Neural cell (in vitro differentiated cells): ENCODE measurements around the gene ESPN. TPM values are rescaled to one million over a fixed set of nuclear protein-coding genes. Genes with fewer than 3 reads are reported as not detected.

Experiments used
- H2AFZ ChIP-seq: fragments of 200-600, 300-800 bp; sonication (generic), shearing (Covaris generic); 2 replicates; pipeline ENCODE4 v1.6.0; 2014; ENCODE audit warnings: low read depth, mild to moderate bottlenecking, antibody characterized with exemption, low read length, moderate library complexity
- H3F3A ChIP-seq: fragments of 200-600 bp; shearing (Covaris generic); 2 replicates; pipeline ENCODE4 v1.6.1; 2016; ENCODE audit warnings: mild to moderate bottlenecking, moderate library complexity, mixed read lengths, antibody characterized with exemption, low read length; ENCODE audit not compliant: insufficient read depth, poor library complexity, severe bottlenecking
- H3K27ac ChIP-seq: fragments of 200-600, 300-800 bp; sonication (generic), shearing (Covaris generic); 2 replicates; pipeline ENCODE4 v1.5.1; 2014; ENCODE audit warnings: mild to moderate bottlenecking, low read length, moderate library complexity
- H3K27me3 ChIP-seq: fragments of 300-800, 200-600 bp; sonication (generic), shearing (Covaris generic); 2 replicates; pipeline ENCODE4 v1.6.0; 2014; ENCODE audit warnings: mild to moderate bottlenecking, low read depth, low read length, moderate library complexity; ENCODE audit not compliant: insufficient read depth
- H3K36me3 ChIP-seq: fragments of 300-800, 200-600 bp; sonication (generic), shearing (Covaris generic); 2 replicates; pipeline ENCODE4 v1.5.1; 2014; ENCODE audit warnings: mild to moderate bottlenecking, antibody characterized with exemption, low read length, moderate library complexity; ENCODE audit not compliant: insufficient read depth
- H3K4me2 ChIP-seq: fragments of 300-800, 200-600 bp; sonication (generic), shearing (Covaris generic); 2 replicates; pipeline ENCODE4 v1.6.0; 2014; ENCODE audit warnings: mild to moderate bottlenecking, low read length
- H3K4me3 ChIP-seq: fragments of 300-800, 200-600 bp; sonication (generic), shearing (Covaris generic); 2 replicates; pipeline ENCODE4 v1.5.1; 2014; ENCODE audit warnings: mild to moderate bottlenecking, low read length, moderate library complexity
- H3K79me2 ChIP-seq: fragments of 200-600 bp; shearing (Covaris generic); replicated peaks from 2 replicates; pipeline ENCODE4 v1.6.0; 2014; ENCODE audit warnings: mild to moderate bottlenecking, low read length, moderate library complexity; ENCODE audit not compliant: insufficient read depth
- H3K9ac ChIP-seq: fragments of 300-800, 200-600 bp; sonication (generic), shearing (Covaris generic); 2 replicates; pipeline ENCODE4 v1.6.1; 2016; ENCODE audit warnings: mild to moderate bottlenecking, low read length, mixed read lengths
- H3K9me2 ChIP-seq: fragments of 200-600 bp; shearing (Covaris generic); 2 replicates; pipeline ENCODE4 v1.6.1; 2016; ENCODE audit warnings: mild to moderate bottlenecking, low read length, mixed read lengths; ENCODE audit not compliant: insufficient read depth
- H3K9me3 ChIP-seq: fragments of 200-600, 300-800 bp; sonication (generic), shearing (Covaris generic); 2 replicates; pipeline ENCODE4 v1.6.1; 2016; ENCODE audit warnings: mild to moderate bottlenecking, mixed run types, low read length, moderate library complexity, mixed read lengths
- H4K20me1 ChIP-seq: fragments of 200-600 bp; shearing (Covaris generic); 2 replicates; pipeline ENCODE4 v1.6.1; 2016; ENCODE audit warnings: mild to moderate bottlenecking, mixed run types; ENCODE audit not compliant: insufficient read depth
- EP300 ChIP-seq: fragments of 450-650 bp; conservative IDR thresholded peaks from 2 replicates; pipeline ENCODE4 v1.6.1; 2014; ENCODE audit warnings: antibody characterized with exemption, mild to moderate bottlenecking, moderate library complexity; ENCODE audit not compliant: poor library complexity, severe bottlenecking
- EZH2 ChIP-seq: fragments of 200-600, 300-800 bp; shearing (Covaris generic), sonication (generic); IDR thresholded peaks from 2 replicates; pipeline ENCODE4 v1.6.1; 2014; ENCODE audit warnings: antibody characterized with exemption, low read length, borderline replicate concordance, mild to moderate bottlenecking; ENCODE audit not compliant: insufficient read depth, poor library complexity, severe bottlenecking
- MXI1 ChIP-seq: fragments of 450-650 bp; conservative IDR thresholded peaks from 2 replicates; pipeline ENCODE4 v1.6.1; 2014; ENCODE audit warnings: antibody characterized with exemption, mild to moderate bottlenecking; ENCODE audit not compliant: poor library complexity, severe bottlenecking
- POLR2AphosphoS5 ChIP-seq: IDR thresholded peaks from 2 replicates; pipeline ENCODE4 v1.6.1; 2012
- RAD21 ChIP-seq: fragments of 450-650 bp; conservative IDR thresholded peaks from 2 replicates; pipeline ENCODE4 v1.6.1; 2014; ENCODE audit warnings: antibody characterized with exemption, mild to moderate bottlenecking, moderate library complexity
- REST ChIP-seq: IDR thresholded peaks from 2 replicates; pipeline ENCODE4 v1.6.1; 2012; ENCODE audit warnings: borderline replicate concordance
- SMC3 ChIP-seq: fragments of 450-650 bp; conservative IDR thresholded peaks from 2 replicates; pipeline ENCODE4 v1.6.1; 2014; ENCODE audit warnings: antibody characterized with exemption, mild to moderate bottlenecking, moderate library complexity; ENCODE audit not compliant: poor library complexity
- TAF1 ChIP-seq: IDR thresholded peaks from 2 replicates; pipeline ENCODE4 v1.6.1; 2012; ENCODE audit warnings: low read depth
- polyA plus RNA-seq: library from polyadenylated mRNA; depleted of rRNA; stranded (reverse); fragments of >200 nt; gene quantifications from 2 replicates; pipeline ENCODE4 v1.2.3, GENCODE V29; 2014
- TF ChIP-seq, protein P1 (sequence below): fragments of 450-650 bp; IDR thresholded peaks from 2 replicates; pipeline ENCODE4 v1.5.1; 2014; ENCODE audit warnings: antibody characterized with exemption, mild to moderate bottlenecking, moderate library complexity; ENCODE audit not compliant: poor library complexity, severe bottlenecking

Gene ESPN
- polyA plus RNA-seq, 1 donor from 2014 or later: not detected

- Histone ChIP-seq H3F3A (no peaks in the 10 kb centered on the region), H3K9ac (no peak overlapping the region), H3K4me3 (no peak overlapping the region), H3K9me3 (no peaks in the 10 kb centered on the region), H3K27me3 (peaks cover 50% of the 10 kb centered on the region), H3K9me2 (no peaks in the 10 kb centered on the region), H2AFZ (no peak overlapping the region), H4K20me1 (no peaks in the 10 kb centered on the region), H3K27ac (no peak overlapping the region), H3K4me2 (no peak overlapping the region), H3K36me3 (no peaks in the 10 kb centered on the region), H3K79me2 (no peaks in the 10 kb centered on the region)
- TF ChIP-seq EZH2: no peak
- TF ChIP-seq SMC3: no peak
- no peak for TF ChIP-seq RAD21
- TF ChIP-seq POLR2AphosphoS5: no peak
- TF ChIP-seq REST: no peak
- no peak for TF ChIP-seq EP300
- no peak for TF ChIP-seq TAF1
- TF ChIP-seq, protein P1, sequence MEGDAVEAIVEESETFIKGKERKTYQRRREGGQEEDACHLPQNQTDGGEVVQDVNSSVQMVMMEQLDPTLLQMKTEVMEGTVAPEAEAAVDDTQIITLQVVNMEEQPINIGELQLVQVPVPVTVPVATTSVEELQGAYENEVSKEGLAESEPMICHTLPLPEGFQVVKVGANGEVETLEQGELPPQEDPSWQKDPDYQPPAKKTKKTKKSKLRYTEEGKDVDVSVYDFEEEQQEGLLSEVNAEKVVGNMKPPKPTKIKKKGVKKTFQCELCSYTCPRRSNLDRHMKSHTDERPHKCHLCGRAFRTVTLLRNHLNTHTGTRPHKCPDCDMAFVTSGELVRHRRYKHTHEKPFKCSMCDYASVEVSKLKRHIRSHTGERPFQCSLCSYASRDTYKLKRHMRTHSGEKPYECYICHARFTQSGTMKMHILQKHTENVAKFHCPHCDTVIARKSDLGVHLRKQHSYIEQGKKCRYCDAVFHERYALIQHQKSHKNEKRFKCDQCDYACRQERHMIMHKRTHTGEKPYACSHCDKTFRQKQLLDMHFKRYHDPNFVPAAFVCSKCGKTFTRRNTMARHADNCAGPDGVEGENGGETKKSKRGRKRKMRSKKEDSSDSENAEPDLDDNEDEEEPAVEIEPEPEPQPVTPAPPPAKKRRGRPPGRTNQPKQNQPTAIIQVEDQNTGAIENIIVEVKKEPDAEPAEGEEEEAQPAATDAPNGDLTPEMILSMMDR: no peak
- TF ChIP-seq MXI1: no peak
Observed at GRCh38 chr1:6426277-6426971, 1.8 kb downstream of the ESPN start.

GRCh38 chr1:6426972-6427350 lies 2.4 kb downstream of the ESPN start:
- Histone ChIP-seq H3K9ac (no peak overlapping the region), H3K4me2 (no peak overlapping the region), H3K36me3 (no peaks in the 10 kb centered on the region), H2AFZ (no peak overlapping the region), H3K79me2 (no peaks in the 10 kb centered on the region), H3K9me3 (no peaks in the 10 kb centered on the region), H3F3A (no peaks in the 10 kb centered on the region), H4K20me1 (no peaks in the 10 kb centered on the region), H3K4me3 (no peak overlapping the region), H3K27me3 (peaks cover 44% of the 10 kb centered on the region), H3K27ac (no peak overlapping the region), H3K9me2 (no peaks in the 10 kb centered on the region)
- TF ChIP-seq TAF1 (no peak), MXI1 (no peak)
